DMS53 treated with DMSO at 0.1 percent for 48 hours (cell line): ENCODE data around the gene MEIOC.

Experiments used
- DNase-seq: peaks from one replicate; lab custom pipeline; 2025; ENCODE audit not compliant: unreplicated experiment; lab: John Stamatoyannopoulos, UW

MEIOC gene

GRCh38 chr17:44707755-44708400, 51.6 kb downstream of the MEIOC start:
- no peak for DNase-seq

- peak; percentile 83 for DNase-seq
Observed at GRCh38 chr17:44708401-44709263, 52.4 kb downstream of the MEIOC start, which contains the start of gene DBF4B. DBF4B (plus strand) TSS chr17:44708665; CDS start chr17:44708821, 156 bp downstream.

GRCh38 chr17:44719444-44719843, 63.2 kb downstream of the MEIOC start:
- no peak for DNase-seq

- no peak for DNase-seq
Observed at GRCh38 chr17:44722254-44722653, 66.0 kb downstream of the MEIOC start.
